Measurements from ENCODE around the gene BRIP1.

- no peak for TF ChIP-seq HMGXB4 (CRISPR knock-in tag; IDR thresholded peaks at IDR 0.05; ENCODE audit: borderline replicate concordance)
- TF ChIP-seq MAX (IDR thresholded peaks at IDR 0.05): no peak
- TF ChIP-seq, protein P1, sequence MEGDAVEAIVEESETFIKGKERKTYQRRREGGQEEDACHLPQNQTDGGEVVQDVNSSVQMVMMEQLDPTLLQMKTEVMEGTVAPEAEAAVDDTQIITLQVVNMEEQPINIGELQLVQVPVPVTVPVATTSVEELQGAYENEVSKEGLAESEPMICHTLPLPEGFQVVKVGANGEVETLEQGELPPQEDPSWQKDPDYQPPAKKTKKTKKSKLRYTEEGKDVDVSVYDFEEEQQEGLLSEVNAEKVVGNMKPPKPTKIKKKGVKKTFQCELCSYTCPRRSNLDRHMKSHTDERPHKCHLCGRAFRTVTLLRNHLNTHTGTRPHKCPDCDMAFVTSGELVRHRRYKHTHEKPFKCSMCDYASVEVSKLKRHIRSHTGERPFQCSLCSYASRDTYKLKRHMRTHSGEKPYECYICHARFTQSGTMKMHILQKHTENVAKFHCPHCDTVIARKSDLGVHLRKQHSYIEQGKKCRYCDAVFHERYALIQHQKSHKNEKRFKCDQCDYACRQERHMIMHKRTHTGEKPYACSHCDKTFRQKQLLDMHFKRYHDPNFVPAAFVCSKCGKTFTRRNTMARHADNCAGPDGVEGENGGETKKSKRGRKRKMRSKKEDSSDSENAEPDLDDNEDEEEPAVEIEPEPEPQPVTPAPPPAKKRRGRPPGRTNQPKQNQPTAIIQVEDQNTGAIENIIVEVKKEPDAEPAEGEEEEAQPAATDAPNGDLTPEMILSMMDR (IDR thresholded peaks at IDR 0.05): no peak
- TF ChIP-seq MYC (IDR thresholded peaks at IDR 0.05; ENCODE audit: borderline replicate concordance, low read length): no peak
- TF ChIP-seq, protein P2, sequence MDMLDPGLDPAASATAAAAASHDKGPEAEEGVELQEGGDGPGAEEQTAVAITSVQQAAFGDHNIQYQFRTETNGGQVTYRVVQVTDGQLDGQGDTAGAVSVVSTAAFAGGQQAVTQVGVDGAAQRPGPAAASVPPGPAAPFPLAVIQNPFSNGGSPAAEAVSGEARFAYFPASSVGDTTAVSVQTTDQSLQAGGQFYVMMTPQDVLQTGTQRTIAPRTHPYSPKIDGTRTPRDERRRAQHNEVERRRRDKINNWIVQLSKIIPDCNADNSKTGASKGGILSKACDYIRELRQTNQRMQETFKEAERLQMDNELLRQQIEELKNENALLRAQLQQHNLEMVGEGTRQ (IDR thresholded peaks at IDR 0.05): no peak
- no peak for TF ChIP-seq MAFK (IDR thresholded peaks at IDR 0.05; ENCODE audit: partially characterized antibody)
- TF ChIP-seq TP53 (CRISPR knock-in tag; IDR thresholded peaks at IDR 0.05): no peak
- TF ChIP-seq FOSL2 (IDR thresholded peaks at IDR 0.05): no peak
- TF ChIP-seq FOSL2 (CRISPR knock-in tag; IDR thresholded peaks at IDR 0.05): no peak
- no peak for TF ChIP-seq REST (IDR thresholded peaks at IDR 0.05)
- TF ChIP-seq POLR2A (IDR thresholded peaks at IDR 0.05; ENCODE audit: low read length): no peak
Measured at GRCh38 chr17:61839300-61839786, 24.0 kb downstream of the BRIP1 start.
